EH (cell line): ENCODE results near the gene ASXL2.
"Not testable (repeated sequence)": the region's sequence is repeated elsewhere in the genome, so short reads cannot be mapped to it uniquely, and the experiment has no call there.

Experiments used
- DNase-seq: peaks from one replicate; pipeline ENCODE4 v3.0.0-alpha.2; 2015; ENCODE audit warnings: low read depth

ASXL2 gene

DNA sequence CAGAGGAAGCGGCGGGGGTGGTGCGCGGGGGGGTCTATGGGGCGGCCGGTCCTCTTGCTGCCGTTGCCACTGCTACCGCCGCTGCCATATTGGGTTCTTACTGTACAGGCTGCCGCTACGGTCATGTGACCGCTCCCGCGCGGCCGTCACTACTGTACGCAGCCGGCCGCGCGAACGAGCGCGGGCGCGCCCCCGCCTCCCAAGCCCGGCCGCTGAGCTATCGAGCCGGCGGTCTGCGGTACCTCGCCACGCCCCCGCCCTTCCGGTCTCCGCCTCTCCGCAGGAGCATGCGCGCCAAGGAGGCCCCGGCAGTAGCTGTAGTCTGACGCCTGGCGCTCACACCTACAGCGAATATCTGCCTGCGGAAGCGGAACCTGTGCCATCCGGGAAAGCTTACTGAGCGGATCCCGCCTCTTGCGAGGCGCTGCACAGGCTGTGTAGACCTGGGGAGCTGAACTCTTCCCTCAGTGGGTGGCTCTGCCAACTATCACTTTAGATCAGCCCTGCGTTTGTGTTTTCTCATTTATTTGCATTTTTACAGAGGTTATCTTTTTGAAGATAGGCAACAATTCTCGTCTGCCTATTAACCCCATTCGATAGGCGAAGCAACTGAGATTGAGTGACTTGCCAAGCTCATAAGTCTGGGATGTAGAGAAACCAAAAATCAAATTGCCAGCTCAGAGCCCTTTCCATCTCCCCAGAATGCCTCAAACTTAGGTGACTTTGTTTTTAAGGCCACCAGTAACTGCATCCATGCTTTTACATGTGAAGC, at the start of gene ASXL2:
TSS of gene ASXL2 (minus strand) at position 127 of the 772 bp plus-strand sequence. CDS start 265 bp downstream, outside the sequence.
- peak; percentile 97 for DNase-seq

DNA sequence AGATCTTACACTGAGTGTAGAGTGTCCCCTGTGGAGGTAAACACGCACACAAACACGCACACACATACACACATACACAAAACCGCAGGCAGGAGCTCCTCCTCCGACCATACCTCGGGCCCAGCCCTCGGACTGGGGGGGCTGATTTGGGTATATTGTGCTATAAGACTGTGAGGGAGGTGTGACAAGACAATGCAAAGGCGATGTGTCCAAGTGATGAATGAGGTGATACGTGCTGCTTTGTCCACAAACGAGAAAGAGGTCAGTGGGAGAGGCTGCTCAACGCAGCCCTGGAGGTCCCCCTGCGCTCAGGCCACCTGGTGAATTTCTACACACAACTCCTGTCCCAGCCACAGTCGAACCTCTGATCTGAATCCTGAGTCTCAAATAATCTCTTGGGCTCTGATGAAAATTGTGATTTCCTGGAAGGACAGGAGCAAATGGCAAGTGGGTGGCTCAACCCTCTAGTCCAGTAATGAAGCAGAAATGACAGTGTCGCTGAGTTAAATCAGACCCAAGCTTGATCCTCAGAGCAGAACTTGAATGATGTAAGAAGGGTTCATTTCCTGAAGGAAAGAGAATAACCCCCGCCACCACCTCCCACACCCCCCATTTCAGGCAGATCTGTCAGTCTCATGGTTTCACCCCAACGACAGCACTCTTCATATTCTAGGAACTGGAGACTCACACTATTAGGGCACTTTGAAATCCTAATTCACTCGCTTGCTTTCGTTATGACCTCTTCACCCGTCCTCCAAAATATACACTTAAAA, 48.9 kb upstream of the ASXL2 start:
- no peak for DNase-seq

DNA sequence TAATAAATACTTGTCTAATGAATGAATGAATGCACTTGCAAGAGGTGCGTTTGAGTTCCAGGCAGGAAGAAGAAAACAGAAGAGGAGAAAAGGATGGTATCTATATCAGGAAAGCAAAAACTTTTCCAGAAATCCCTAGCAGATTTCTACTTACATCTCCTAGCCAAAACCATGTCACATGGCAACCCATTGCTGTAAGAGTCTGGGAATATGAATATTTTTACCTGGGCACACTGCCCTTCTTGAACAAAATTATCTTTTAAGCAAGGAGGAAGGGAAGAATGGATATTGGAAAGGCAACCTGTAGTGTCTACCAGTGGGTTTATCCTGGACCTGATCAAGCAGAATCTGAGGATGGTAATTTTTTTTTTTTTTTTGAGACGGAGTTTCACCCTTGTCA, 44.2 kb upstream of the ASXL2 start:
- DNase-seq: no peak

- no peak for DNase-seq
These were observed 42.6 kb upstream of the ASXL2 start for GRCh38 chr2:25920786-25921415.

DNA sequence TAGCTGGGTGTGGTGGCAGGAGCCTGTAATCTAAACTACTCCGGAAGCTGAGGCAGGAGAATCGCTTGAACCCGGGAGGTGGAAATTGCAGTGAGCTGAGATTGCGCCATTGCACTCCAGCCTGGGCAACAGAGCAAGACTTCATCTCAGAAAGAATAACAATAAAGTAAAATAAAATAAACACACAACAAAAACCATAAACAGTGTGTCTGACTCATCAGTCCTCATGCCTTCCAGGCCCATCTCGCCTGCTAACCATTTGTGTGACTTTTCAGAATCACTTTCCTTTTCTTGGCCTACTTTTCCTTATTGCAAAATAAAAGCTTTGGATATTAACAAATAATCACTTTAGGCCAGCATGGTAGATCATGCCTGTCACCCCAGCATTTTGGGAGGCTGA, 42.0 kb upstream of the ASXL2 start:
- peak; percentile 75 for DNase-seq

GRCh38 chr2:25917832-25918231, 39.5 kb upstream of the ASXL2 start:
- no peak for DNase-seq

DNA sequence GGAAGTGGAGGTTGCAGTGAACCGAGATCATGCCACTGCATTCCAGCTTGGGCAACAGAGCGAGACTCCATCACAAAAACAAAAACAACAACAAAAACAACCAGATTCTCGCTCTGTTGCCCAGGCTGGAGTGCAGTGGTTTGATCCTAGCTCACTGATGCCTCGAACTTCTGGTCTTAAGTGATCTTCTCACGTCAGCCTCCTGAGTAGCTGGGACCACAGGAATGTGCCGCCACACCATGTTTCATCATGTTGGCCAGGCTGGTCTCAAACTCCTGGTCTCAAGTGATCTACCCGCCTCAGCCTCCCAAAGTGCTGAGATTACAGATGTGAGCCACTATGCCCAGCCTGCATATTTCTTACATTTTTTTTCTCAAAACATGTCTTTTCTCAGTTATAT, 39.1 kb upstream of the ASXL2 start:
- peak; percentile 44 for DNase-seq

DNA sequence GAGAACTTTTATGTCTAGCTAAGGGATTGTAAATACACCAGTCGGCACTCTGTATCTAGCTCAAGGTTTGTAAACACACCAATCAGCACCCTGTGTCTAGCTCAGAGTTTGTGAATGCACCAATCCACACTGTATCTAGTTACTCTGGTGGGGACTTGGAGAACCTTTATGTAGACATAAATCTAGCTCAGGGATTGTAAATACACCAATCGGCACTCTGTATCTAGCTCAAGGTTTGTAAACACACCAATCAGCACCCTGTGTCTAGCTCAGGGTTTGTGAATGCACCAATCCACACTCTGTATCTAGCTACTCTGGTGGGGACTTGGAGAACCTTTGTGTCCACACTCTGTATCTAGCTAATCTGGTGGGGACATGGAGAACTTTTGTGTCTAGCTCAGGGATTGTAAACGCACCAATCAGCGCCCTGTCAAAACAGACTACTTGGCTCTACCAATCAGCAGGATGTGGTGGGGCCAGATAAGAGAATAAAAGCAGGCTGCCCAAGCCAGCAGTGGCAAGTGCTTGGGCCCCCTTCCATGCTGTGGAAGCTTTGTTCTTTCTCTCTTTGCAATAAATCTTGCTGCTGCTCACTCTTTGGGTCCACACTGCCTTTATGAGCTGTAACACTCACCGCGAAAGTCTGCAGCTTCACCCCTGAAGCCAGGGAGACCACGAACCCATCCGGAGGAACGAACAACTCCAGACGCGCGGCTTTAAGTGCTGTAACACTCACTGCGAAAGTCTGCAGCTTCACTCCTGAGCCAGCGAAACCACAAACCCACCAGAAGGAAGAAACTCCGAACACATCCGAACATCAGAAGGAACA, 37.9 kb upstream of the ASXL2 start:
- DNase-seq: peak; percentile 25

DNA sequence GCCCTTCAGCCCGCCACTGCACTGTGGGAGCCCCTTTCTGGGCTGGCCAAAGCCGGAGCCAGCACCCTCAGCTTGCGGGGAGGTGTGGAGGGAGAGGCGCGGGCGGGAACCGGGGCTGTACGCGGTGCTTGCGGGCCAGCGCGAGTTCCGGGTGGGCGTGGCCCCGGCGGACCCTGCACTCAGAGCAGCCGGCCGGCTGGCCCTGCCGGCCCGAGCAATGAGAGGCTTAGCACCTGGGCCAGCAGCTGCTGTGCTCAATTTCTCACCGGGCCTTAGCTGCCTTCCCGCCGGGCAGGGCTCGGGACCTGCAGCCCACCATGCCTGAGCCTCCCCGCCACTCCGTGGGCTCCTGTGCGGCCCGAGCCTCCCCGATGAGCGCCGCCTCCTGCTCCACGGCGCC, 37.1 kb upstream of the ASXL2 start:
- DNase-seq: not testable (repeated sequence)

GRCh38 chr2:25913696-25913973, 35.3 kb upstream of the ASXL2 start:
- DNase-seq: not testable (repeated sequence)

- DNase-seq: peak; percentile 25
These were observed 34.8 kb upstream of the ASXL2 start for GRCh38 chr2:25912851-25913695.

GRCh38 chr2:25909574-25909973, 31.3 kb upstream of the ASXL2 start:
- not testable (repeated sequence) for DNase-seq

GRCh38 chr2:25905126-25905525, 26.8 kb upstream of the ASXL2 start:
- DNase-seq: no peak

GRCh38 chr2:25903216-25903776, 25.0 kb upstream of the ASXL2 start:
- DNase-seq: no peak

DNA sequence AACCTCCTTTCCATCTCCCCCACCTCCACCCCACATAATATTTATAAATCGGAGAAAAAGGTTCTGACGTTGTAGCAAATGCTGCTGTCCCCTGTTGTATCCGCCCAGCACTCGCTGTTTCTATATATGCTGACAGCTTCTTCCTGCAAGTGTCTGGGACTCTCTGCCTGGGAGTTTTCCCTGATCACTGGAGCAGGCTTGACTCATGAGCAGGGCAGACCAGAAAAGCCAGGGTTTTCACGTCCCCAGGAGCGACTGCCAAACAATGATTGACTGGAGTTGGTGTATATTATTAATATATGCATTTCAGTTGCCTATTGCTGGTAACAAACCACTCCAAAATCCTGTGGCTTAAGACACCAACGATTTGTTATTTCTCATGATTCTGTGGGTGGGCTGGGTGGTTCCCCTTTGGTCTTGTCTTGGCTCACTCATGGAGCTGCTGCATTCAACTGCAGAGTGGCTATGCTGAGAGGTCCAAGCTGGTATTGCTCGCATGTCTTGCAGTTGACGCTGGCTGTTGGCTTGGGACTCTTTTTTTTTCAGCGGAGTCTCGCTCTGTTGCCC, 21.2 kb upstream of the ASXL2 start:
- DNase-seq: no peak

- no peak for DNase-seq
These were observed 19.2 kb upstream of the ASXL2 start for GRCh38 chr2:25897506-25897905.

GRCh38 chr2:25896308-25896707, 18.0 kb upstream of the ASXL2 start:
- not testable (repeated sequence) for DNase-seq

- no peak for DNase-seq
These were observed 17.3 kb upstream of the ASXL2 start for GRCh38 chr2:25895610-25896009.

- no peak for DNase-seq
These were observed 16.7 kb upstream of the ASXL2 start for GRCh38 chr2:25895018-25895417.

GRCh38 chr2:25894135-25894830, 16.0 kb upstream of the ASXL2 start:
- peak; percentile 70 for DNase-seq
